ENCODE results near the gene CFAP70.

DNA sequence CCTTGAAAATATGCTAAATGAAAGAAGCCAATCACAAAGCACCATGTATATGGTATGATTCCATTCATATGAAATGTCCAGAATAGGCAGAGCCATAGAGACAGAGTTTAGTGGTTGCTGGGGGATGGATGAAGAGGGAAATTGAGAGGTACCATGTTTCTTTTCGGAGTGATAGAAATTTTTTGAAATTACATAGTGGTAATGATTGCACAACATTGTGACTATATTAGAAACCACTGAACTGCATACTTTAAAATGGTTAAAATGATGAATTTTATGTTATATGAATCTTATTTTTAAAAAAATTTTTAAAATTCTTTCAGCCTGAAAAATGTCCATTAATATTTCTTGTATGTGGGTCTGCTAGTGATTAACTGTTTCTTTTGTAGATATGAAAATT lies 137.7 kb downstream of the CFAP70 start:
- TF ChIP-seq, protein P1, sequence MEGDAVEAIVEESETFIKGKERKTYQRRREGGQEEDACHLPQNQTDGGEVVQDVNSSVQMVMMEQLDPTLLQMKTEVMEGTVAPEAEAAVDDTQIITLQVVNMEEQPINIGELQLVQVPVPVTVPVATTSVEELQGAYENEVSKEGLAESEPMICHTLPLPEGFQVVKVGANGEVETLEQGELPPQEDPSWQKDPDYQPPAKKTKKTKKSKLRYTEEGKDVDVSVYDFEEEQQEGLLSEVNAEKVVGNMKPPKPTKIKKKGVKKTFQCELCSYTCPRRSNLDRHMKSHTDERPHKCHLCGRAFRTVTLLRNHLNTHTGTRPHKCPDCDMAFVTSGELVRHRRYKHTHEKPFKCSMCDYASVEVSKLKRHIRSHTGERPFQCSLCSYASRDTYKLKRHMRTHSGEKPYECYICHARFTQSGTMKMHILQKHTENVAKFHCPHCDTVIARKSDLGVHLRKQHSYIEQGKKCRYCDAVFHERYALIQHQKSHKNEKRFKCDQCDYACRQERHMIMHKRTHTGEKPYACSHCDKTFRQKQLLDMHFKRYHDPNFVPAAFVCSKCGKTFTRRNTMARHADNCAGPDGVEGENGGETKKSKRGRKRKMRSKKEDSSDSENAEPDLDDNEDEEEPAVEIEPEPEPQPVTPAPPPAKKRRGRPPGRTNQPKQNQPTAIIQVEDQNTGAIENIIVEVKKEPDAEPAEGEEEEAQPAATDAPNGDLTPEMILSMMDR (IDR thresholded peaks at IDR 0.05) = no peak
- no peak for TF ChIP-seq POLR2A (IDR thresholded peaks at IDR 0.05)
- no peak for TF ChIP-seq EP300 (IDR thresholded peaks at IDR 0.05)
